Stimulated activated CD8-positive, alpha-beta memory T cell treated with anti-CD3 and anti-CD28 coated beads, Interleukin-15, amount 100 ng/mL, for 1 hour (primary cell): Measurements from ENCODE around the gene DCUN1D1.

Source experiments
- DNase-seq: peaks from one replicate; pipeline ENCODE4 v3.0.0-alpha.2; 2020; ENCODE audit warnings: low read depth

DCUN1D1 gene

DNA sequence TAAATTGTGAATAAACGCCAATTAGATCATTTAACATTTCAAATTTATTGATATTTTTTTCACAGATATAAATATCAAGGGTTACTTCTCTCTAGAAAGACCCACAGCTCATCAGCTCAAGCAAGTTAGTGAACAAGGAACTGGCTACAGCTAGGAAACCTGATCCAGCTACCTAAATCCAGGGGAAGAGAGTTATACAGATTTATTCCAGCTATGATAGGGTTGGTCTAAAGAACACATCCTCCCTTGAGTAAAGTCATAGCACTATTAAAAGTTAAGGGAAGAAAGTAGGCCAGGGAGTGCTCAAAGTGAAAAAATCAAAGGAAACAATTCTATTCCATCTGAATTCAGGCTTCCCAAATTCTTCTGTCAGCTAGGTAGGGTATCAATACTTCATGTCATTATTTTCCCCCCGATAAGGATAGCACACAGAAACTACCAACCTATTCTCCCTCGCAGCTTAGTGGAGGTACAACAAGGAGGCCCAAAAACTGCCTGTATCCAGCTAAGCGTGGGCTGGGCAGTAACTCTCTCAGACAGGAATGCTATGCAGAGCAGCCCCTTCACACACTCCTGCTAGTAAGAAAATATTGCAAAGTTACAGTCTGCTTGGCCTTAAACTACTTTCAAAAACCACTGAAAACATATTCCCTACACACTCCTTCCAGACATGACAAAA is 44.0 kb downstream of the DCUN1D1 start:
- DNase-seq, result no peak

DNA sequence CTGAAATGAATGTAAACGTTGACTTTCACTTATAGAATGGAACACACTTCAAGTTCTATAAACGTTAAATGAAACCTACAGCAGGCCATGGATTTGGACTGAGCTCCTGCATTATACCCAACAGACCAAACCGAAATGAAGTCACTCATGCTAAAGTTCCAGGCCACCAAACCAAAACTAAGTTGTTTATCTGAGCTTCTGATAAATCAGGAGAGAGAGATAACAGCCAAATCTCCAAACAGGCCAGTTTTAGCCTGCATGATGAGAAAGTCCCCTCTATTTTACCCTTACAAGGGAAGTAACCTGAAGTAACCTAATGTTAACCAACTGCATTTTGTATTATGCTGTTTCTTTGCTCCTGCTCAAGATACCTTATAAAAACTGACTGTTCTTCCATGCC is 44.5 kb downstream of the DCUN1D1 start:
- no peak for DNase-seq

DNA sequence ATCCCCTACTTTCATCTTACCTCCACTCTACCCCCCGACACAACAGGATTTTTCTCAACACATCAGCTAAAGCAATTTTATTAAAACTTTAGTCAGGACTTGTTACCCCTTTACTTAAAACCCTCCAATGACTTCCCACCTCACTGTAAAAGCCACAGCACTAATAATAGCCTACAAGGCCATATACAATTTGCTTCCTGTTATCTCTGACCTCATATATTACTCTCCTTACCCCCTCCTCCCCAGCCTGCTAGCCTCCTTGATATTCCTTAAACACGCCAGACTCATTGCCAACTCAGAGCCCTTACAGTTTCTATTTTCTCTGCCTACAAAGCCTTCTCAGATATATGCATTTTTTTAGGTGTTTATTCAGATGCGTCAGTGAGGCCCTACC is 54.4 kb downstream of the DCUN1D1 start:
- no peak for DNase-seq

DNA sequence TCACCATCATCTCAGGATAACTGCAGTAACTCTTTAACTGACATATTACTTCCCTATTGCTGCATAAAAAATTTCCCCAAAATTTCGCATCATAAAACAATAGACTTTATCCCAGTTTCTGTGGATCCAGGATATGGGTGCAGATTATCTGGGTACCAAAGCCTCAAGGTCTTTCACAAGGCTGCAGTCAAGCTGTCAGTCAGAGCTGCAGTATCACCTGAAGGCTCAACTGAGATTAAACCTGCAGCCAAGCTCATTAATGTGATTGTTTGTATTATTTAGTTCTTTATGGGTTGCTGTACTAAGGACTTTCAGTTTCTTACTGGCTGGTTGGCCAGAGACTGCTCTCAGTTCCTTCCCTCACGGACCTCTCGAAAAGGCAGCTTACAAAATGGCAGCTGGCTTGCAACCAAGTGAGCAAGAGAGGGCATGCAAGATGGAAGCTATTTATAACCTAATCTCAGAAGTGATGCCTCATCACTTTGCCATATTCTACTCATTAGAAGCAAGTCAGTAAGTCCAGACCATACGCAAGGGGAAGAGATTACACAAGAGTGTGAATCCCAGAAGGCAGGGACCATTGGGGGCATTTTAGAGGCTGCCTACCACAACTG is 54.9 kb downstream of the DCUN1D1 start:
- no peak for DNase-seq

DNA sequence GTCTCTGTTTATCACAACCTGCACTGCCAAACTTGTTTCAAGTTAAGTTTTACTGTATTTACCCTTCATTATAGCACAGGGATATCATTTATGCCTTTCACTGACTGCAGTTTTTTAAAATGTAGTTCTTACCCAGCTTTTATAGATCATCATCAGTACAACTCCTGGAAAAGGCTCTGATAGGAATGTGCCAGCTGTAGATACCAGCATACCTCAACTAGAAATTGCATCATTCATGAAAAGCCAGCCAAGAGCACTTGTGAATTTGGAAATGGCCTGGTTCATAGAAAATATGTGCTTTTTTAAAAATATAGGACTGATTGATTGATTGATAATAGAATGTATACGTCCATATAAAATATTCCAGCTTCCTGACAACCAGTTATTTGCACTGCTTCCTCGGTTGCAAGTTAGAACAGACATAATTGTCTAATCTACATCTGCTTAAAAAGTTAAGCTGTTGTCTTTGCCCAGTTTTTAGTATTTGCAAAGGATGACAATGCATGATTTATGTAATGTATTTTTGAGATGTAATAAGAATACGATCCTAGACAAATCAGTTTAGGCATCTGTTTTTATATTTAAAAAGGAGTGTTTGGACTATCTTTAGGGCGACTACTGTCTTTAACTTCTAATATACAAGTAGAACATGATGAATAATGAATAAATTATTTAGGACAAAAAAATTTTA is 58.5 kb downstream of the DCUN1D1 start:
- no peak for DNase-seq

DNA sequence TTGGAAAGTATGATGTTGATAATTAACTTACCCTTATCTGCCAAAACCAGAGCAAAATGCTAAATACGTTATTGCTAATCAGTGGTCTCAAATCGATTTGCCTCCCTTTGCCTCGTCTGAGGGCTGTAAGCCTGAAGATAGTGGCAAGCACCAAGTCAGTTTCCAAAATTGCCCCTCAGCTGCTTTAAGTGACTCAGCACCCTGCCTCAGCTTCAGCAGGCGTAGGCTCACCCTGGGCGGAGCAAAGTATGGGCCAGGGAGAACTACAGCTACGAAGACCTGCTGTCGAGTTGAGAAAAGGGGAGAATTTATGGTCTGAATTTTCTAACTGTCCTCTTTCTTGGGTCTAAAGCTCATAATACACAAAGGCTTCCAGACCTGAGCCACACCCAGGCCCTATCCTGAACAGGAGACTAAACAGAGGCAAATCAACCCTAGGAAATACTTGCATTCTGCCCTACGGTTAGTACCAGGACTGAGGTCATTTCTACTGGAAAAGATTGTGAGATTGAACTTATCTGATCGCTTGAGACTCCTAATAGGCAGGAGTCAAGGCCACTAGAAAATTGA is 59.7 kb downstream of the DCUN1D1 start:
- DNase-seq, result no peak

DNA sequence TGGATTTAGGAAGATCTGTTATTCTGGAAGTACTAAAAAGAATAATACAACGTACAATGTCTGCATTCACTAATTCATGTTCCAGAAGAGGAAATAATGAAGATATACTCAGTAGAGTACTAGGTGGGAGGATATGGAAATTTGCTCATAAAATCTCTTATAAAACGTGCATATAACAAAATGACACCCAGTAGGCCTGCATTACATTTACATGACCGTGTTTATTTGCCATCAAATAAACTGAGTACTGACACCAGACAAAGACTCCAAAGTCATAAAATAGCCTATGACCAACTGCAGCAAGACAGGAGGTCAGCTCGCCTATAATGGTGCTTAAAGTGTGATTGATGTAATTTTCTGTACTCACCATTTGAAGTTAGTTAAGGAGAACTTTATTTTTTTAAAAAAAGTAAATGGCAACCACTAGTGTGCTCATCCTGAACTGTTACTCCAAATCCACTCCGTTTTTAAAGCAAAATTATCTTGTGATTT is 60.4 kb downstream of the DCUN1D1 start:
- DNase-seq, result no peak

DNA sequence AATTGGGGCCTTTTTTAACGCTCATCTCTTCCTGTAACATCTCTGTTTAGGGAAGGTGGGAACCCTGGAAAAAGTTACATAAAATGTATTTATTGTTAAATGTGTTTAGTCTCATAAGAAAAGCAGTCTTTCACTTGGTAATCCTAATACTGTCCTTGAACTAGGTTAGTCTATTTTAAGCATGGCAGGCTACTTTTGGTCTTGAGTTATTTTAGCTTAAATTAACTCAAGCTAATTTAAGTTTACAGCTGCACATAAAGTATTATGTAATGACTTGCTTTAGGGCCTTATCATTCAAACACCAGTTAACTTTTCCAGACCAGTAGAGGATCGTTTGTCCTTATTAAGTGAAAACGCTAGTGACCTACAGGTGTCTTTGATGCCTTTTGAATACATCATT is 63.2 kb downstream of the DCUN1D1 start:
- DNase-seq, result no peak

DNA sequence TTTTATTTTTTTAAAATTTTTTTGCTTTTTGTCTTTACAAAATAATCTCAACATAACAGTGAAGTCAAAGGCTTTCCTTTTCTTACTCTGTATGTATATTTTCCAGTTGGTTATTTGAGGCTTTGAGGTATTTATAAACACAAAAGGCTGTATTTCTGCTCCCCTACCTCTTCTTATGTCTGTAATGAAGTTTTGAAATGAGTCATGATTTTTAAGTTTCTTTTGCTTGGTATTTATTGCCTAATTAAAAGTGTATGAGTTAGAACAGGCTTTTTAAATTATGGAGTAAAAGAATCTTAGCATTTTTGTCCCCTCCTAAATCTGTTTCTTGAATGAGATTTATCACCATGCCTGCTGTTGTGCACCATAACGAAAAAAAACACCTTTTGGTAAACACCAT is 66.0 kb downstream of the DCUN1D1 start:
- no peak for DNase-seq

DNA sequence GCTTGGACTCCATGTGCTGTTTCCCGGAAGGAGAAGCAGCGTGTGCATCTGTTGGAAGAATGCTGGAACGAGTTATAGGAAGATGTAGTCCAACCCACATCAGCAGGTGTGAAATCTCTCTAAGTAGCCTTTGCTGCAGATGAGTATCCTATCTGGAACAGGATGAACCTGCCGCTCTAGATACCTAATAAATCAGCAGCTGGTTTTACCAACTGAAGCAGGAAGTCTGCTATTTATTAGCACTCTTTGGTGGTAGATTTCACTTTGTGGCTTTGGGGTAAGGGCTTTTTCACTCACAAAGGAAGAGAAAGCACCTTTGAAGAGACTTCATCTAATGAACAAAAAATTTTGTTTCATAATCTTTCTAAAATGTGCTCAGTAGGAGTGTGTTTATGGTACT is 66.4 kb downstream of the DCUN1D1 start:
- DNase-seq, result no peak

DNA sequence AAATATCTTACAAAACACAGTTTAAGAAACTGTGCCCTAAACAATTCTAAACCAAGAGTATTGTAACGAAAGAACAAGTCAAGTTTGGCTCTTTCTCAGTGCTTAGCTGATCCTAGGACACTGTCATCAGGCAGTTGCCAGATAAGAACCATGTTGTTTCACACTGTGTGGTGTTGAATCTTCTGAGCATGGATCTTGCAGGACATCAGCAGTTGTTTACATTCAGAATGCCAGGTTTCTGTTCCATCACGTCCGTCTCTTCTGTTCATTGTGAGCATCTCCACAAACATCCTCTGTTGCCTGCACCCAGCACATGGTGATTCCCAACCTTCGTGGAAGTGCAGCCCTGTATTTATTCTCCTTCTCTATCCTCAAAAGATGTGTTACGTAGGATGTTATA is 67.9 kb downstream of the DCUN1D1 start:
- no peak for DNase-seq

DNA sequence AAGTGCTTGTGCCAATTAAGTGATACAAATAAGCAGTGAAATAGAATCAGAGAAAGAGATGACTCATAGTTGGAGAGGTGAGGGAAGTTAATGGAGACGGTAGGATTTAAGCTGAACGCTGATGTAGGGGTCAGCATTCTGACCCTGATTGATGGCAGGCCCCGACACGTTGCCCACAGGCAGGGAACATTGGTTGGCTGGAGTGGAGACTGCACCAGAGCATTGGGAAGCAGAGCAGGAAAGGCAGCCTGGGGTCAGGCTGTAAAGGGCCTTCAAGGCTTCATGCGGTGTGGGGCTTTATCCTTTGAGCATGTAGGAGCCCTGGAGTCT is 68.6 kb downstream of the DCUN1D1 start:
- DNase-seq, result no peak

DNA sequence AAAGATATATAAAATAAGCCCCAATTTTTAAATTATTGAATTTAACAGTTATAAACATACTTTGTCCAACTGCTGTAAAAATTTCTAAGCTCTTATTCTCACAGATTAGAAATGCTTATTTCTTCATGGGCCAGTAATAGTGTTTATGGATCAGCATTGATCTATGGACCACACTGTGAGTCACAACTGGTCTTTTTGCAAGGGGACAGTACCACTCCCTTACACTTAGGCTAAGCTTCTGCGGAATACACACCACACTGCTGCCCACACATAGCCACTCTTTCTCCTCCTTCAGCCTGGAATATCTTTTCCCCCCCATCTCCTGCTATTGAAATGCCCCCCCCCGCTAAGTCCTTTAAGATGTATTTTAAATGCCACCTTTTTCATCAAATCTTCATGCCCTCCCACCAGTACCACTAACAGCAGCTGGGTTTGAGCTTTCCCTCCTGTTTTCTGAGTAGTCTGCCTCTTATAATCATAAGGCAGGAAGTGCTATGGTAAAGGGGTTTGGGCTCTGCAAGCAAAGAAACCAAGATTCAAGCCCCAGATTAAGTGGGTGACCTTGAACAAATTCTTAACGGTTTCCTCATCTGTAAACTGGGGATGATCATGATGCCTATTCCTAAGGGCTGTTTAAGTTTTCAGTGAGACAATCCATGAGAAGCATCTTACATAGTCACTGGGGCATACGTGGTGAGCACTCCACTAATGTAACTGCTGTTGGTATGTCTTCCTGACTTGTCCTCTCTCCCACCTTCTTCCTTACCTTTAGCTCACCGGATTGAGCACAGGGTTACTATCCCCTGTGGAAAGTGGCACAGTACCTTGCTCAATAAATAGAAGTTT is 69.2 kb downstream of the DCUN1D1 start:
- no peak for DNase-seq

DNA sequence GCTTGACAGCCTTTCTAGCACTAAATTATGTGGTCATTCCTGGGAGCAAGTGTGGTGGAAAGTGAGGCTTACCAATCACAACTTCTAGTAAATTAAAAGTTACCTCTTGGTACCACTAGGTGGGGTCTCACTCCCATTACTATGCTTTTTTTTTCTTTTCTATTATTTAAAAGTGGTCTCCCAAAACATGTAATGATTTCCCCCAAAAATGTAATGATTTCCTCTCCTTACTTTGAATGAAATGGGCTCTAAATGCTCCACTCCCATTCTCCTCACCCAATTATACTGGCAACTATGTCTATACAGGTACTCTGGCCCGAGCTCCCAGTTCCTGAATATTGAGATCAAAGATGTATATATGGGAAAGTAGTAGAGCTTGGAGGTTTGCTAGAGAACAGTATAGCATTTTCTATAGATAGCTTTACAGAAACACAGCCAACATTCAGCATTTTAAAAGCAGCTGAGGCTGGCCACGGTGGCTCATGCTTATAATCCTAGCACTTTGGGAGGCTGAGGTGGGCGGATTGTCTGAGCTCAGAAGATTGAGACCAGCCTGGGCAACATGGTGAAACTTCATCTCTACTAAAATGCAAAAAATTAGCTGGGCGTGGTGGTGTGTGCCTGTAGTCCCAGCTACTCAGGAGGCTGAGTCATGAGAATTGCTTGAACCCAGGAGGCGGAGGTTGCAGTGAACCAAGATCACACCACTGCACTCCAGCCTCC is 70.9 kb downstream of the DCUN1D1 start:
- no peak for DNase-seq

DNA sequence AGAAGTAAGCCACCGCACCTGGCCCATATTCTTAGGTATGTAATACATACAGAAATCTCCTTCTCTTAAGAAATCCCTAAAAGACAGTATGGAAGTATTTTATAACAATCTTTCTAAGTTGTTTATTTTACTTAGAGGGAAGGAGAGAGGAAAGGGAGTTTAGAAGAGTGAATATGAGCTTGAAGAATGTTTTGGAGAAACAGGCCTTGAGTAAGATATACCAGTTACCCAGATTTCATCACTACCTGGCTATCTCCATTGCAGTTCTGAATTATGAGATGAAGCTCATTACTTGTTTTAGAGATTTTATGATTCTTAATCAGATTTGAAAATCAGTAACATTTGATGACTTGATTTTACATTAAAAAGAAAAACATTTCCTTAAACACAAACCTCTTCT is 71.9 kb downstream of the DCUN1D1 start:
- no peak for DNase-seq

DNA sequence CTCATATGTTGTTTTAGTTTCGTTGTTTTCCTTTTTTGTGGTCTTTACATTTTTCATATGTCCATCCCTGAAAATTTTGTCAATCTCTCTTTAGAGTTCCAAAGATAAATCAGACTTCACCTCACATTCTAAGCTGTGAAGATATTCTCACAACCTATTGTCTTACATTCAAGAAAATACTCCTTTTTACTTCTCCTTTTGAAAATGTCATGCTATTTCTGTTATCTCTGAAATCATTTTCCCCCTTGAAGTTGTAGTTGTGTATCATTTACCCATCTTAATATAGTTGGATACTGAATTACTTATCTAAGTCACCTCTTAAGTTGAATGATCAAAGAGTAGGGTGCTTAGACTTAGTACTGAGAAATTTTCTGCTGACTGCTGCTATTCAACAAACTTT is 74.3 kb downstream of the DCUN1D1 start:
- DNase-seq, result no peak

DNA sequence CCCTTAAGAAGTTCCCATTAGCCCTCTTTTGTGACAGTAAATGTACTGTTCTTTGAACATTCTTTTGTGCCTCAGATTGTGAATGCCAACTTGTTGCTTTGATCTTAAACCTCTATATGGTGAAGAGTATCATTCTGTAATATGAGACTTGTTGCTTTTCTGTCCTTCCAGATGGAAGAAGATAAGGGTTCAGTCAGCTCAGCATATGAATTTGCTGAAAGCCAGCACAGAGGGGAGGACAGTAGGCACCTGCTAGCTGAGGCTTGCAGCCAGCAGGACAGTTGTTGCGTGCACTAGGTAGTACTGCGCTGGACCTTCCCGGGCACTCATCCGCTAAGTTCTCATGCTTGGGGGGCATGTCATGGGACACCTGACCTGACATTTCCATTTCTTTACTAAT is 74.7 kb downstream of the DCUN1D1 start:
- DNase-seq, result no peak

DNA sequence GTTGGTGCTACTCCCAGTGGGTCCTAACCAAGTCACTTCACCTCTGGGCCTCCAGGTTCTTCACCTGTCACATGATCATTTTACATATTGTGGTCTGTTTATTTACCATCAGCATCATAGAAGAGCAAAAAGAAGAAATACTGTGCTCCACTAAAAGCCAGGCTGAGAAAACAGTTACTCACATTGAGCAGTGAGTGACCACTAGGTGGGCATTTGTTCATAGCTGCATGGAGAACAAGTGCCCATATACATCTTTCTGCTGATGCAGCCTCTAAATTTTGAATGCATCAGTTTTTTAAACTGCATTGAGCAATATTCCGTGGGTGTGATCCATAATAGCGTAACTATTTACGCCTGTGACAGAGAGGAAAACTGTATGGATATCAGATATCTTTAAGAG is 76.2 kb downstream of the DCUN1D1 start:
- no peak for DNase-seq

DNA sequence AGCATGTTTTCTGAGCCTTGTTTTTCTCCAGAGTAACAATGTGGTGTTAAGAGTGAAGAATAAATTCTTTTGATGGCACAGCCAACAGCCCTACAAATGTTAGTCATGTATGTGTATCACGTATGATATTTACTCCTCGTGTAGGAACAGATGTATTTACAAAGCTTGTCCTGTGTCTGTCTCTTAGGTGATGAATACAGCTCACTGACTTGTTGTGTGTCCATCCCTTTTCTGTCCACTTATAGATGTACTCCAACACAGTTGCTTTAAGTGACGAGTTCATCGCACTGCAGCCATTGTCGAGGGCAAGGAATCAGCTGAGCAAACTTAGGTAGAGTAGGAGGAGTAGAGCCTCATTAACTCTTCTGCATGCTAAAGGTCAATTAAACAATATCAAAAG is 78.1 kb downstream of the DCUN1D1 start:
- no peak for DNase-seq

DNA sequence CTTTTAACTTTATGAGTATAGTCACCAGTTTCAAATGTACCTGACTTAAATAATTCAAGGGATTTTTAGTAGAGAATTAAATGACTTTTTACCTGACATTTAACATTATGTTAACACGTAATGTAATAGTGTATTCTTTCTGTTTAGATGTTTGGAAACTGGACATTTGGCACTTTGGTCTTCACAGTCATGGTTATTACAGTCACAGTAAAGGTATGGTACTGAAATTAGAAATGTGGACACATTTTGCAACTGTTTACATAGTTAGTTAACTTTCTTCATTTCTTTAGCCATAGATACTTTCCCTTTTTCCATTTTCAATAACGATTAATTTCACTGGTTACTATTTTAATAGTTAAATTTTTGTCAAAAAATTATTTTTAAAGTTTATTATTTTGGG is 83.8 kb downstream of the DCUN1D1 start:
- no peak for DNase-seq

DNA sequence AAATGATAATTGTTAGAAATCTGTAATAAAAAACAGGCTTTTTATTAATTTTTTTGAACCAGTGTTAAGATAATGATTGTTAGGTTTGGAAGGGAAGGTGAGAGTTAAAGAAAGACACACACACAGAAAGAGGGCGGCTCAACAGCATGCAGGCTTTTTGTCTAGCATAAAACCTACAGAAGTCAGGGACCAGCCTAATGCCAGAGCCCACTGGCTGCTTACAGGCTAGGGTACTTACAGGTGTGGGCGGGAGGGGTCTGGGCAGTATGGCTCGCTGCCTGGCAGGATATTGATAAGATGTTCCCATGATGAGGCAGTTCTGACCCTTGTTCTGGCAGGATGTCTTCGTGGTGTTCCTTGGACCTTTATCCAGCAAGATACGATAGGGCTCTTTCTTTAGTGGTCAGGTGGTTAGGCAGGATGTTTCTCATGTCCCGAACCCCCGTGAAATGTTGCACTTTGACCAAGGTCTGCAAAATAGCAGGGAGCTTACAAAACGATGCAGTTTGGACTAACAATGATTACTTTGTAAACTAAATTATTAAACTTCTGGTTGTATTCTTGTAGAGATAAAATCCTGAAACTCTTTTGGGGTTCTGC is 84.7 kb downstream of the DCUN1D1 start:
- DNase-seq, result no peak
